GM23338 (cell line): ENCODE measurements around the gene PRPF18. TPM values are rescaled to one million over a fixed set of nuclear protein-coding genes. Genes with fewer than 3 reads are reported as not detected.

Experiments
- ATAC-seq: fragments of 200-7000 bp; cut with Tn5 transposase; 3 replicates; pipeline ENCODE4 v1.9.1; 2020
- DNase-seq: peaks from one replicate; pipeline ENCODE4 v3.0.0-alpha.2; 2015; ENCODE audit warnings: low spot score
- H2AFZ ChIP-seq: fragments of 200-600 bp; sonication (generic); 2 replicates; pipeline ENCODE4 v1.8.0; 2016; ENCODE audit warnings: antibody characterized with exemption, mild to moderate bottlenecking, moderate library complexity
- H3F3A ChIP-seq: fragments of 200-600 bp; sonication (generic); replicated peaks from 2 replicates; pipeline ENCODE4 v1.8.0; 2017; ENCODE audit warnings: antibody characterized with exemption, mixed run types, low read depth
- H3K27ac ChIP-seq: fragments of 200-600 bp; sonication (generic); 2 replicates; pipeline ENCODE4 v1.6.1; 2016; ENCODE audit warnings: low read depth
- H3K27me3 ChIP-seq: fragments of 200-600 bp; sonication (generic); 2 replicates; pipeline ENCODE4 v1.8.0; 2016; ENCODE audit warnings: mild to moderate bottlenecking, mixed run types, moderate library complexity; ENCODE audit not compliant: insufficient read depth
- H3K36me3 ChIP-seq: fragments of 200-600 bp; sonication (generic); 2 replicates; pipeline ENCODE4 v1.8.0; 2016; ENCODE audit warnings: mild to moderate bottlenecking; ENCODE audit not compliant: insufficient read depth
- H3K4me1 ChIP-seq: fragments of 200-600 bp; sonication (generic); 2 replicates; pipeline ENCODE4 v1.8.0; 2016; ENCODE audit warnings: mild to moderate bottlenecking, moderate library complexity; ENCODE audit not compliant: insufficient read depth
- H3K4me2 ChIP-seq: fragments of 200-600 bp; sonication (generic); 2 replicates; pipeline ENCODE4 v1.7.1; 2017; ENCODE audit warnings: mixed run types
- H3K4me3 ChIP-seq: fragments of 200-600 bp; sonication (generic); 2 replicates; pipeline ENCODE4 v1.6.1; 2016; ENCODE audit warnings: mixed run types
- H3K79me2 ChIP-seq: fragments of 200-600 bp; sonication (generic); replicated peaks from 2 replicates; pipeline ENCODE4 v1.8.0; 2017; ENCODE audit warnings: mild to moderate bottlenecking; ENCODE audit not compliant: insufficient read depth
- H3K9me2 ChIP-seq: fragments of 200-600 bp; sonication (generic); 2 replicates; pipeline ENCODE4 v1.8.0; 2017; ENCODE audit not compliant: insufficient read depth
- H4K20me1 ChIP-seq: fragments of 200-600 bp; sonication (generic); replicated peaks from 2 replicates; pipeline ENCODE4 v1.8.0; 2017; ENCODE audit warnings: mild to moderate bottlenecking; ENCODE audit not compliant: insufficient read depth
- H3K27ac Mint-ChIP-seq: 2 replicates; pipeline ENCODE4 v1.8.0; 2020; ENCODE audit warnings: inconsistent platforms, mild to moderate bottlenecking, moderate library complexity, mixed read lengths
- H3K27me3 Mint-ChIP-seq: 3 replicates; pipeline ENCODE4 v1.8.0; 2022; ENCODE audit warnings: low read depth, mild to moderate bottlenecking, moderate library complexity, mixed read lengths, inconsistent platforms; ENCODE audit not compliant: insufficient read depth, poor library complexity
- H3K36me3 Mint-ChIP-seq: 3 replicates; pipeline ENCODE4 v1.8.0; 2021; ENCODE audit warnings: low read depth, mild to moderate bottlenecking, inconsistent platforms, moderate library complexity, mixed read lengths
- H3K4me1 Mint-ChIP-seq: 3 replicates; pipeline ENCODE4 v1.8.0; 2020; ENCODE audit warnings: mild to moderate bottlenecking, inconsistent platforms, mixed read lengths
- H3K4me3 Mint-ChIP-seq: 3 replicates; pipeline ENCODE4 v1.8.0; 2021; ENCODE audit warnings: moderate library complexity, mild to moderate bottlenecking, inconsistent platforms, mixed read lengths
- H3K9me3 Mint-ChIP-seq: 3 replicates; pipeline ENCODE4 v1.8.0; 2020; ENCODE audit warnings: moderate library complexity, mild to moderate bottlenecking, inconsistent platforms, mixed read lengths
- ETS1 ChIP-seq: IDR thresholded peaks from 2 replicates; pipeline ENCODE4 v1.6.1; 2016; ENCODE audit warnings: antibody characterized with exemption
- REST ChIP-seq: IDR thresholded peaks from one replicate; pipeline ENCODE4 v1.6.1; 2018; ENCODE audit warnings: antibody characterized with exemption; ENCODE audit not compliant: unreplicated experiment
- ZNF462 ChIP-seq: fragments of 250-450 bp; sonication (Bioruptor Pico); IDR thresholded peaks from 2 replicates; pipeline ENCODE4 v1.5.0; 2020; ENCODE audit warnings: mild to moderate bottlenecking, moderate library complexity
- polyA plus RNA-seq: library from polyadenylated mRNA; unstranded; fragments of >200 nt; fragmentation: Nextera tagmentation; extraction: Ambion mirVana; gene quantifications from 2 replicates; pipeline ENCODE4 v1.2.1, GENCODE V29; 2016
- total RNA-seq: library from RNA; depleted of rRNA; stranded (reverse); fragments of >200 nt; shearing (Covaris generic); gene quantifications from 2 replicates; pipeline ENCODE4 v1.2.3, GENCODE V29; 2014

PRPF18 gene
- total and polyA plus RNA-seq, 2 experiments from 2014 or later = 15.1 to 17.2 TPM

DNA sequence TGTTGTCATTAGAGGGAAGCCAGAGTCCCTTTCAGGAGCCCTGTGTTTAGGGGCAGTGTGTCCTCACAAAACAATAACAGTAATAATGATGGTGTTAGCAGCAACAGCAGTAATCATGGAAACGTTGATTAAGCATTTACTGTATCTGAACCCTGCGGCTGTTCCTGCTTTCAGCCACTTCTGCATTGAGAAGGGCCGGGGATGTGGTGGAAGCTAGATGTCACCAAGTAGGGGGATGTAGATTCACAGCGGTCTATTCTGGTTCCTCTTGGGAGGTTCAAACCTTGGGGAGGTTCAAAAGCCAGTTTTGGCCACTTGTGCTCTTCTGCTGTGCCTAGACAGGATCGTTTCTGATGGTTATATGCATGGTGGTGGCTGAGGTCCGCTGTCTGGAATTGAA lies 44.8 kb downstream of the PRPF18 start (continued):
- TF ChIP-seq REST = no peak

GRCh38 chr10:13632440-13632839 lies 45.7 kb downstream of the PRPF18 start:
- DNase-seq (no peak), ATAC-seq (no peak)
- Mint-ChIP-seq H3K4me1 (peaks cover 7% of the 10 kb centered on the region), H3K27ac (no peak overlapping the region), H3K4me3 (no peak overlapping the region), H3K9me3 (no peaks in the 10 kb centered on the region), H3K36me3 (no peaks in the 10 kb centered on the region), H3K27me3 (no peaks in the 10 kb centered on the region)
- Histone ChIP-seq H3K4me3 (no peak overlapping the region), H3K27me3 (no peaks in the 10 kb centered on the region), H3K36me3 (no peaks in the 10 kb centered on the region), H2AFZ (no peak overlapping the region), H3F3A (no peaks in the 10 kb centered on the region), H4K20me1 (no peaks in the 10 kb centered on the region), H3K9me2 (no peaks in the 10 kb centered on the region), H3K27ac (no peak overlapping the region; the same call in 1 of the 2 replicates), H3K4me2 (no peak overlapping the region), H3K4me1 (peaks cover 11% of the 10 kb centered on the region), H3K79me2 (no peaks in the 10 kb centered on the region)
- TF ChIP-seq ETS1 = no peak
- TF ChIP-seq REST = no peak
- TF ChIP-seq ZNF462 = no peak
